ENCODE measurements around the gene TTYH2.
"Not testable (repeated sequence)": the region's sequence is repeated elsewhere in the genome, so short reads cannot be mapped to it uniquely, and the experiment has no call there.

TTYH2 gene

DNA sequence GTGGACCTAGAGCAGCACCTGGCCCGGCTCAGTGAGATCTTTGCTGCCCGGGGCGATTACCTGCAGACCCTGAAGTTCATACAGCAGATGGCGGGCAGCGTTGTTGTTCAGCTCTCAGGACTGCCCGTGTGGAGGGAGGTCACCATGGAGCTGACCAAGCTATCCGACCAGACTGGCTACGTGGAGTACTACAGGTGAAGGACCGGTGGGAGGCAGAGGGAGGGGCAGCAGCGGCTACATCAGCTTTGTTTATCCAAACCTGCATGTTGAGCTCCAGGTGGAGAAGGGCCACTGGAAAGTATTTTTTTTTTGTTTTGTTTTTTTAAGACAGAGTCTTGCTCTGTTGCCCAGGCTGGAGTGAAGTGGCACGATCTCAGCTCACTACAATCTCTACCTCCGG, 23.9 kb downstream of the TTYH2 start:
- no peak for DNase-seq

DNA sequence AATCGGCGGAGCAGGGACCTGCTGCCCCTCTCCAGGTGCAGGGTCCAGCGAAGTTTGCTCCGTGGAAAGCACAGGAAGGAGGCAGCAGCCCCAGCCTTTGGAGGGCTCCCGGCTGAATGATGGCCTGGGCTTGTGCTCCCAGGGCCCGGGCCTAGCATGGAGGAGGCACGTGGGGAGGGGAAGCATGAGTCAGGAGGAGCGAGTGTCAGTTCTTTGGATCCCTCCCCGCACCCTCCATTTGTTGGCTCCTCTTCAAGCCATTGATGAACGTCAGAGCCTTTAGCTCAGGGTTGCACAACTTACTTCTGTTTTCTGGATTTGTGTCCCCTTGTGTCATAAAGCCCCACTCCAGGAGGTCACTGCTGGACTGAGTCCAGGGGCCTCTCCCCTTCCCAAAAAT, 25.8 kb downstream of the TTYH2 start:
- DNase-seq, result peak; percentile 30

DNA sequence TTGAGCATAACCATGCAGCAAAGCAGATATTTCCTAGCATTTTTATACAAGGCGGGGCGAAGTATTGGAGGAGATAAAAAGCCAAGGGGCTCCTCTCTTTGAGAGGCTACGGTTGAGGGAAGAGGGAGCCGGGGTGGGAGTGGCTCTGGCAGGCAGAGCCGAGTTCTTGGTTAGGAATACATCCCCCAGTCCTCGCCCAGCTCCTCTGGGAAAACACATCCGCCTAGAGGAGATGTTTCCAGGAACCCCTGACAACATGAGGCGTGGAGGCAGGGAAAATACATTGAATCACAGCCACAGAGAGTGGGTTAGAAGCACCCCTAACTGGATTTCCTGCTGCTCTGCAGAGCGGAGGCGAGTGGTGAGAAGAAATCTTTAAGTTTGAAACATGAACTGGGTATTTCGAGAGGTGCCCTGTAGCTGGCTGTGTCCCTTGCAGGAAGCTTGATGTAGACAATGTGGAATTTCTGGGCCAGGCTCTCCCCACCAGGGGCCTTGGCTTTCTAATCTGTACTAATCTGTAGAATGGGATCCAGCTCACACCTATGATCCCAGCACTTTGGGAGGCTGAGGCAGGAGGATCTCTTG, 27.3 kb downstream of the TTYH2 start:
- DNase-seq, result peak; percentile 69

DNA sequence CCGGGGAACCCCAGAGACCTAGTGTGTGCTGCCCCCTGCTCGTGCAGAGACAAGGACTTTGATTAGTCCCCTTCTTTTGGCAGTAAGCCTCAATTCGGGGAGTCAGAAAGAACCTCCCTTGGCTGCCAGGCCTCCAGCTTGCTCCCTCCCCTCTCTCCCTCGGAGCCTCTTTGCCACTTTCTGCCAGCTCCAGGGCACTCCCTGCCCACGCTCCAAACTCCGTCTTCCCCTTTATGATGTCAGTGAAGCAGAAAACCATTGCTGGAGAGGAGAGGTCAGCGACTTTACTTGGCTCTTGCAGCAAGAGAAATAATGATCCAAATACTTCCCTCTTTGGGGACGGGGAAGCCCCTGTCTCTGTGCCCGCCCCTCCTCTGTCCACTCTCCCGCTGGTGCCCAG, 28.1 kb downstream of the TTYH2 start:
- DNase-seq, result no peak

DNA sequence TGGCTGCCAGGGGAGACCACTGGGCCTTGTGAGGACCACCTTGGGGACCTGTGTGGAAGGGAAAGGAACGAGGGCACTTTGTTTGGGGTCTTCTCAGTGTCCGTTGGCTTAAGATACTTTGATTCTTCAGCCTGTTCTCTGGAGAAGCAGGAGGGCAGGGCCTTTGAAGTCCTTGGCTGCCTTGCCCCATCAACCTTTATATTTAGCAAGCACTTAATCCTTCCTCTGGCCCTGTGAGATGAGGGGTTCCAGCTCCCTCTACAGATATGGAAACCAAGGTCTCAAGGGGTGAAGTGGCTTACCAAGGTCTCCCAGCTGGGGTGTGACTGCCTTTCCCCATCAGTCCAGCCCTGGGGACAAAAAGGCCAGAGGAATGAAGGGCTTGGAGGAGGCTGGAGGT, 28.5 kb downstream of the TTYH2 start:
- DNase-seq, result no peak

DNA sequence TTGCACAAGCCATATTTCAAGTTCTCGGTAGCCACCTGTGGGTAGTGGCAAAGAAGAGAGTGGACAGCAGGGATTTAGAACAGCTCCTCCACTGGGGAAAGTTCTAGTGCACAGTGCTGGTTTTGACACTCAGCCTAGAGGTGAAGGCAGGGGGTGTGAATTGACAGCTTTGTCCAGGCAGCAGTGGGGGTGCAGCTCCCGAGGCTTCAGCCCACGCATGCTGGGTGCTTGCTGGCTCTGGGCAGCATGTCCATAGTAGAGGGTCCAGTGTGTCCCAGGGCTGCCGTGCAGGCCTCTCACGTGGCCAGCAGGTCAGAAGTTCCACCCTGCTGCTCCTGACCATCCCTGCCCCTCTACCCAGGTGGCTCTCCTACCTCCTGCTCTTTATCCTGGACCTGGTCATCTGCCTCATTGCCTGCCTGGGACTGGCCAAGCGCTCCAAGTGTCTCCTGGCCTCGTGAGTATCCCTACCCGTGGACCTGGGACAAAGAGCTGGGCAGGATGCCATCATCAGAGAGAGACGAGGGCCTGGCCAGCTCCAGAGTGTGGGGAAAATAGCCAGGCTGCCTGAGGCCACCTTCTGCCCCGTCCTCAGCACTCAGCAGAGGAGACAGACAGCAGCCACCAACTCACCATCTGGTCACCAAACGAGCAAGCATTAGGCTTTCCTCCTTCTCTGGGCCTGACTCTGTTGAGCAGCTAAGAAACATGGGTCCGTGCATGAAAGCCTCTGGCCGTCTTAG, 29.8 kb downstream of the TTYH2 start:
- DNase-seq, result no peak

DNA sequence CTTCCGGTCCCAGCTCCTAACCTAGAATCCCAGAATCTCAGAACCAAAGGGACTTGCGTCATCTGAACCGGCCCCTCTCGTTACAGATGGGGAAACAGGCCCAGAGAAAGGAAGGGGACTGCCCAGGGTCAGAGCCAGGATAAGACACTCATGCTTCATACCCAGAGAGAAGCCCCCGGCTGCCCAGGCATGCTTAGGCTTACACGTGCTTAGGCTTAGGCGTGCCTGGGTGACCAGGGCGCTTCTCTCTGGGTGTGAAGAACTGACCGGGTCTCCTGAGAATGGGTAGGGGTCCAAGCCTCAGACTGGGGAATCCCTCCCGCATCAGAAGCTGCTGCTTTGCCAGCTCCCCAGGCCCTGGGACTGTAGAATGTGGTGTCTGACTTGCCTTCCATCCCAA, 30.8 kb downstream of the TTYH2 start:
- no peak for DNase-seq

DNA sequence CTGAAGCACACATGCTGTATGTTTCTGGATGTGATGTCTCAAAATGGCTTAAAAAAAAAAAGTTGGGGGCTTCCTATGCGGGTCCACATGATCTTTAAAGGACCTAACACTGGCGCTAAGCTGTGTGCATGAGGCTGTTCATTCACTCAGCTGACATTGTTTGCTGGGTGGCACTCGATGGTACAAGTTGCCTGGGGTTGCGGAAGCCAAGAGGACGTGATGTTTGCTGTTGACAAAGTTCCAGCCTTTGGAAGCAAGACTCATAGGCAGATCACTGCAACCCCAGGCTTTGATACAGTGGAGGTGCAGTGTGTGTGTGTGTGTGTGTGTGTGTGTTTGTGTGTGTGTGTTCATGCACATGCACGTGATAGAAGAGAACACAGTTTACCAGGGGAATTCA, 31.2 kb downstream of the TTYH2 start:
- DNase-seq, result no peak

DNA sequence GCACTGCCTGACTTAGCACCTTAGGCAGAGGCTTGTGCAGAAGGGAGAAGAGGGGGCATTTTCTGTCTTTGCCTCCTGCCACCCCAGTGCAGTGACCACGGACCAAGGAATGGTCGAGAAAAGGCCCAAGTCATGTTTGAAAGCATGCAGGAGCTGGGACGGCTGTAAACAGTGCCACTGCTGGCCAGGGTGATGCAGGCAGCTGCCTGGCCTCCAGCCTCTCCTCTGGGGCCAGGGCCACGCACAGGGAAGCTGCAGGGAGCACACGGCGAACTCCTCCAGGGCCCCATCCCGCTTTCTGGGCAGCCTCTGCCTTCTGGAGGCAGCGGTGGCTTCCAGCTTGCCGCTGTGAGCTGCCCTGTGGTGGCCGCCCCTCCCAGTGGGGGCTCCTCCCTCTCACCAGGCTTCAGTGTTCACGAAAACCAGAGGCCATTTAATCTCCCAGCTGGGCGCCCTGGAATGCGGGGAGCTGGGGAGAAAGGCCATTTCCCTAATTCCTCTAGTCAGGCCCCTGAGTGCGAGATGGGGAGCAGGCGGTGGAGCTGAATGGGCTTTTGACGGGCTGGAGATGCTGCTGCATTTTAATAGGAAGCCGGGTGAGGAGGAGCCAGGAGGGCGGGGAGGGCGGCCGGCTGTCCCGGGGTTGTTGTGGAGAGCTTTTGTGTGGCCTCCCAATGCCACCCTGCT, 31.9 kb downstream of the TTYH2 start:
- peak; percentile 30 for DNase-seq

DNA sequence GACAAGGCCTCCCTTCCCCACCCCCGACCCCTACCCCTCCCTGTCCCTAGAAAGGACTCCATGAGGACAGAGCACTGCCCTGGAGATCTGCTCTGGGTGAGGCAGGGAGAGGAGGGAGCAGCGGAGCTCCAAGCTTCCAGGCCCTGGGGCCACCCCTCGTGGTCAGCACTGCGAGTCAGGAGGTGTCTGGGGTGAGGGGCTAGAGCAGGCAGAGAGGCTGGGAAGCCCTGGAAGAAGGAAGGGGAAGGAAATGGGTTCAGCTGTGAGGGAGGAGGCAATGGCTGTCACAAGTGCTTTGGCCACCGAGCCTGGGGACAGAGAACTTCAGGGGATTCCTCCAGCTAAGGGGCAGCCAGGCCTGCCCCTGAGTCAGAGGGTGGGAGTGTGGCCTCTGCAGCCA, 32.5 kb downstream of the TTYH2 start:
- no peak for DNase-seq

DNA sequence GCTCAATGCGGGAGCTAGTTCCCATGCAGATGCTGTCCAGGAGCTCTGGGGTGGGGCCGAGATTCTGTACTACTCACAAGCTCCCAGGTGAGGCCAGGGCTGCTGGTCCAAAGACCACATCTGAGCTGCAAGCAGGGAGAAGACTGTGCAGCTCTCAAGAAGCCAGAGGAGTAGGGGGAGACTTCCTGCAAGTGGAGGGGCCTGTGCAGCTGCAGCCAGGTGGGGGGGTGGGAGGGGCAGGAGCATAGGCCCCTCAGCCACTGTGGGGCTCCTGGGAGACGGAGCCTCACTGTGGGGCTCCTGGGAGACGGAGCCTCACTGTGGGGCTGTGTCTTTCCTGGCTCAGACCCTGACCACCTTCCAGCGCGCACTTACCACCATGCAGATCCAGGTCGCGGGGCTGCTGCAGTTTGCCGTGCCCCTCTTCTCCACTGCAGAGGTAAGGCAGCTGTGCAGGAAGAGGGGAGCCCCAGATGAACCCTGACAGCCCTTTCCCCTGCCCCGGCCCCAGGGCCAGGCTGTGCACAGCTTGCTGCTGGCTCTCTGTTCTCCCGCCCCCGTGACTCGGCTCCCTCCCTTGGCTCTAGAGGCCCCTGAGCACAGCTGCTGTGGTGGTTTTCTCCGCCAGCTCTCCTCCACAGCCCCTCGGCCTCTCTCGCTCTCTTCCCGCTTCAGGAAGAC, 36.4 kb downstream of the TTYH2 start:
- DNase-seq, result no peak

DNA sequence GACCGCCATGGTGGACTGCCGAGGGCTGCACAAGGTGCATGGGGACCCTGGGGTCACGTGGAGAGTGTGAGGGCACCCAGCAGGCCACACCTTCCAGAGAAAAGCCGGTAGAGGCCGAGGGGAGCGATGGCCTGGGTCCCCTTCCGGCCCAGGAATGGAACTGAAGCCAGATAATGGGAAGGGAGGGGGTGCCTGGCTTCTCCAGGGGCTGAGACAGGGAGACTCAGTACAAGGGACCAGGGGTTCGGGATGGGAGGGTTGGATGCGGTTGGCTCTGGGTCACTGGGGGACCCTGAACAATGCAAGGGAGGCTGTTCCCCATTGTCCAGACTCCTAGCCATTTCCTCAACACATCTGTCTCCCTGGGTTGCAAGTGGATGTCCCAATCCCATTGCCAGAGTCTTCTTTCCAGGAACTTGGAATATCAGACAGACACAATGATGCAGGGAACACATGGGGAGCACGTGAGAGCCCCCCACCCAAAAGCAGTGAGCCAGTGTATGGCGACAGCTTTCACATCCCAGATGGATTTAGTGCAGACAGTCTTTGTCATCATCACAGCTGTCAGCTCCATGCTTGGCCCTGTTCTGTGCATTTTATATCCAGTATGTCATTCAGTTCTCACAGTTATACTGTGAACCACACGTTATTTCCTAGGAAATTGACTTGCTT, 37.1 kb downstream of the TTYH2 start:
- DNase-seq, result no peak

DNA sequence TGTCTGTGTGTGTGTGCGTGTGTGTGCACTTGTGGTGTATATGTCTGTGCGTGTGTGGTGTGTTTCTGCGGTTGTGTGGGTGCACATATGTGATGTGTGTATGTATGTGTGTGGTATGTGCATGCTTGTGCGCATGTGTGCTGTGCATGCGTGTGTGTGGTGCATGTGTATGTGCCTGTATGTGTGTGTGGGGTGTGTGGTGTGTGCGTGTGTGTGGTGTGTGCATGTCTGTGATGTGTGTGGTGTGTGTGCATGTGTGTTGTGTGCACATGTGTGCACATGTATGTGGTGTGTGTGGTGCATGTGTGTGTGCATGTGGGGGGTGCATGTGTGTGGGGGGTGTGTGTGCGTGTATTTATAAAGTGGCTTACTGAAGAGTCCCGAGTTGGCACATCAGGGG, 37.7 kb downstream of the TTYH2 start:
- DNase-seq, result no peak

DNA sequence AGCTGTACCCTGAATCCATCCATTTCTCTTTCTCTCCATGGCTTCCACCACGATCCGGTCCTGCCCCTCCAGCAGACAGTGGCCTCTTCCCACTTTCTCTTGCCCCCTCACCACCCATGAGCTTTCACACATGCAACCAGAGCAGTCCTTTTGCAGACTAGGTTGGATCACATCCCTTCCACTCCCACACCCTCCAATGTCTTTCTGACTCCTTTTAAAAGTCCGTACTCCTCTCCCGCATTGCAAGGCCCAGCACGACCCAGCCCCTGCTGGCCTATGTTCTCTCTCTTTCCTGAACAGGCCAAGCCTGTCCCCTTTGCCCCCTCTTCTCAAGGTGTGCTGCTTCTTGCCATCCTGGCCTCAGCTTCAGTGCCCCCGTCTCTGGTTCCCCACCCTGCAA, 38.2 kb downstream of the TTYH2 start:
- no peak for DNase-seq

DNA sequence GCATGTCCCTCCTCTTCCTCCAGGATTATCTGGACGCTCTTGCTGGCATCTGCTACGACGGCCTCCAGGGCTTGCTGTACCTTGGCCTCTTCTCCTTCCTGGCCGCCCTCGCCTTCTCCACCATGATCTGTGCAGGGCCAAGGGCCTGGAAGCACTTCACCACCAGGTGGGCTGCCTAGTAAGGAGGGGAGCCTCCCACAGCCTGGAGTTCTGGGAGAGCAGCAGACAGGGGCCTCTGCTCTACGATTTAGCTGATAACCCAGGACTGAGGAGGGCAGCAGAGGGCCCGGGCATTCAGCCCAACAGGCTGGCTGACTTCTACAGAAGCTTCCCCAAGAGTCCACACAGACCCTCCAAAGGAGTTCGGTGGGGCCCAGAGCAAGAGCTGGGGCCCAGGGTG, 38.8 kb downstream of the TTYH2 start:
- no peak for DNase-seq

DNA sequence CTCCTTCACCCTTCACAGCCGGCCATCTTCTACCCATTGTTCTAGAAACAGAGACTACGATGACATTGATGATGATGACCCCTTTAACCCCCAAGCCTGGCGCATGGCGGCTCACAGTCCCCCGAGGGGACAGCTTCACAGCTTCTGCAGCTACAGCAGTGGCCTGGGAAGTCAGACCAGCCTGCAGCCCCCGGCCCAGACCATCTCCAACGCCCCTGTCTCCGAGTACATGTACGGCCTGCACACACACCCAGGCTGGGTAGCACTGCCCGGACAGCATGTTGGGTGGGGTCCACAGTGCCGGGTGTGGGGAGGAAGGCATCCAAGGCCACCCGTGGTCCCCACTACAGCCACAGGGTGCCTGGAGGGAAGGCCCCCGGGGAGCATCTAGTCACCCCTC, 39.7 kb downstream of the TTYH2 start:
- no peak for DNase-seq

DNA sequence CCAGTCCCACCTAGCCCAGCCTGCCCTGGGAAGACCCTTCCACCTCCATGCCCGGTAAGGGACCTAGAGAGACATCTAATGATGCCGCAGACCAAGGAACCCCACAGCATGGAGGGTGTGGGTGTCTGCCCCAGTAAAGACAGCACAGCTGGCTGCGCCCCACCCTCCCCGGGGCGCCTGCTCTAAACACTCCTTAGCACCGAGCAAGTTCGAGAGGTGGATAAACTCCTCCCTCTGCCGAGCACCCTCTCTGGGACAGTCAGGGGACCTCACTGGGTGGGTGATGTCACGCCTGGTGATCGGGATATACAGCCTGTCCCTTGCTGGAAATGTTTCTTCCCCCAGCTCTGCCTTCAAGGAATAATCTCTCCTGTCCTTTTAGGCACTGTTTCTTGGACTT, 43.9 kb downstream of the TTYH2 start:
- DNase-seq, result no peak

DNA sequence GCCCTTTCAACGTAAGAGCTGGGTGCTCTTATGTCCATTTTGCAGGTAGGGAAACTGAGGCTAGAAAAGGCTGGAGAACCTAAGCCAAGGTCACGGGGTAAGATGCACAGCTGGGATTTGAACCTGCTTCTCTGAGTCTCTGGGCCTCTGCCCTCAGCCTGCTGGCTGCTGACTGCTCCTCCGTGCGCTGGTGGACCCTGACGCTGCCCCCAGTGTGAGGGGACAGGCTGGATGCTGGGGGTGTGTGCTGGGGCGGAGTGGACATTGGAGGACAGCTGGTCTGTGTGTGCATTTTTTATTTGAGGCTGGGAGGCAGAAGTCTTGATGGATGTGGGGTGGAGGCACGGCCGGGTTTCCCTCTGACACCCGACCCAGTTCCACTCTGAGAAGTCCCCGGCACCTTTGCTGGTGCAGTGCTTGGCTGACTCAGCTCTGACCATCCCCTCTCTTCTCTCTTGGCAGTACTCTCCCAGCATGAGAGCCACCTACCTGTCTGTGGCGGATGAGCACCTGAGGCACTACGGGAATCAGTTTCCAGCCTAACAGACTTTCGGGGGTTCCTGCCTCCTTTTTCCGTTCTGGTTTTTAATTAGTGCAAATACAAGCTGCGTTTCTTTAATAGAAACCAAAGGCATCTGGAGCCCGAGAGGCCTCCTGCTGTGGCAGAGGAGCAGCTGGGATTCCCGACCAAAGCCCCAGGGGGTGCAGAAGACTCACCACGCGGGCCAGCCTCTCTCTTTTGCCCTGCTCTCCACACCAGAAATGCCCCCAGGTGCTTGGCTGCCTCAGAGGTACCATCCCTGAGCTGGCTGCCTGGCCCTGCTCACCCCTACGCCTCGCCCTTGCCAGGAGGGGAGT, 46.5 kb downstream of the TTYH2 start:
- DNase-seq, result no peak

DNA sequence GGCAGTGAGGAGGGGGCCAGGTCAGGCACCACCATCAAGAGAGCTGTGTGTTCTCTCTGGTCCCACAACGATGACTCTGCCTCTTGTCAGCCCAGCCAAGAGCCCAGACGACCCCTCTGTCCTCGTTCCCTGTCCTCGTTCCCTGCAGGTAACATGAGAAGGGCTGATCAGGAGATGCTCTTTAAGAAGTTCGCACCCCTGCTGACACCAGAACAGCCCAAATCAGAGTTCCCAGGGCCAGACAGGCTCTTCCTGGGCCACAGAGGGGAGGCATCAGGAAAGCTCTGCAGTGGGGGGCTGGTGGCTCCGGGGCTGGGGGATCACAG, 47.1 kb downstream of the TTYH2 start:
- DNase-seq, result no peak

DNA sequence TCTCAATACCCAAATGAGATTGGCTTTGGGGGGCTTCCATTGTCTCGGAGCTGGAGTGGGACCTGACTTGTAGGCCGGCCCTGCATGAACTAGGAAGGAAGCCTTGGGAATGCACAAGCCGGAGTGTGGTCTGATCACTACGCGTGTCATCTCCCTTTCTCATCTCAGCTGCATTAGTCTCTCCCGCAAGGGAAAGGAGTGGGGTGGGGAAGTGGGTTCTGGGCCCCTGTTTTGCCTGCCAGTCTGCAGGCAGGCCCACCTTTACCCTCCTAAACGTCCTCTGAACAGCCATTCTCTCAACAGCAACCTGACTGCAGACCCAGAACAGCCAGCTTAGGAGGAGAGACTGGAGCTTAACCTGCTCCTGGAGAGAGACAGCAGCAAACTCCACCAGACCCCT, 49.2 kb downstream of the TTYH2 start:
- no peak for DNase-seq

DNA sequence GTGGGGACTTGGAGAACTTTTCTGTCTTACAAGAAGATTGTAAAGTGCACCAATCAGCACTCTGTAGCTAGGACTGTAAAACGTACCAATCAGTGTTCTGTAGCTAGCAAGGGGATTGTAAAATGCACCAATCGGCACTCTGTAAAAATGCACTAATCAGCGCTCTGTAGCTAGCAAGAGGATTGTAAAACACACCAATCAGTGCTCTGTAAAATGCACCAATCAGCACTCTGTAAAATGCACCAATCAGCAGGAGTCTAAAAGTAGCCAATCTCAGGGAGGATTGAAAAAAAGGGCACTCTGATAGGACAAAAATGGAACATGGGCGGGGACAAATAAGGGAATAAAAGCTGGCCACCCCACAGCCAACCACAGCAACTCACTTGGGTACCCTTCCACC, 53.7 kb downstream of the TTYH2 start:
- not testable (repeated sequence) for DNase-seq

DNA sequence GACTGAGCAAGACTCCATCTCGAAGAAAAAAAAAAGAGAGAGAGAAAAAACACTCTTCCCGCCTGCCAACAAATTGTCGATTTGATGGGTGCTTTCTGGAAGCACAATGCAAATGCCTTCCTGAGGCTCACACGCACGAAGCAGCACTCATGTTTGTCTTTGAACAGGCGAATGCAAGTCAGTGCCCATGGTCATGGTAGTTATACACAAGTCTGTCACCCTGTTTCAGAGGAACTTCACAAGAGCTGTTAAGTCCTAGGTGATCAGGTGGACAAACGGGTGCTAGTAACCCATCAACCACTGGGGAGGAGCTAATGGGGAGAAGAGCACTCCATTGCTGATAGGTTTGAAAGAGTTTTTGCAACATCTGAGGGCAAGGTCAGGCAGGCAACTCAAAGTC, 54.2 kb downstream of the TTYH2 start:
- DNase-seq, result no peak
